Measurements from ENCODE around the gene PRRC2B. TPM values are rescaled to one million over a fixed set of nuclear protein-coding genes. Genes with fewer than 3 reads are reported as not detected.
A peak's percentile ranks its signal among the peaks of the same experiment; 100 is the strongest.

Gene PRRC2B
- 170 TPM for total RNA-seq (2021; ENCODE audit: unreplicated experiment)
- polyA plus RNA-seq (2012) = 59.0 and 60.8 TPM in 2 replicates
- Bru-seq, nascent RNA = percentile 94 among the genes with signal in this experiment
- percentile 96 among the genes with signal in this experiment for BruChase-seq, experiment 1, labeled RNA remaining after a 6-hour chase
- BruChase-seq, experiment 2, labeled RNA remaining after a 2-hour chase = percentile 95 among the genes with signal in this experiment
- long read RNA-seq, full-length matches to known transcripts = 3 of 83 reads
- long read RNA-seq, partial matches to known transcripts = 17 of 83 reads
- long read RNA-seq, other reads (novel, unspliced or antisense) = 63 of 83 reads

GRCh38 chr9:131393622-131394463, at the start of gene PRRC2B:
Gene PRRC2B, plus strand, starts transcription at chr9:131394086. Its CDS starts 36,059 bp downstream, at chr9:131430145.
- RAD21 ChIA-PET (ENCODE audit: low non-redundant PET in 1 of 2, low total read pairs in 2 of 2, uncharacterized antibody in 2 of 2, unreplicated experiment in 2 of 2) = no interaction called here

More at GRCh38 chr9:131393622-131394463, at the start of gene PRRC2B:
- ATAC-seq (peak; percentile 77), DNase-seq (ENCODE audit: low read depth, low spot score) (peak; percentile 33)
- peaks cover 45% of the 10 kb centered on the region for H3K79me2 ChIP-seq (ENCODE audit: insufficient read depth, low read length)
- intact Hi-C loops (cut with micrococcal nuclease) = no loop called here
- no peaks in the 10 kb centered on the region for H3K9me2 ChIP-seq (ENCODE audit: insufficient read depth)
- peak within 1 kb of the TSS; percentile 90 for H3K27ac ChIP-seq (ENCODE audit: low read depth, low read length)
- H3K4me1 ChIP-seq (ENCODE audit: control insufficient read depth in 1 of 2, insufficient read depth in 2 of 2, low read length in 2 of 2) = peaks cover 42 to 48% of the 10 kb centered on the region in 2 experiments
- ChIA-PET POLR2A (no interaction called here), CTCF (no interaction called here)
- no peaks in the 10 kb centered on the region; a peak in 1 of 4 replicates for H3K36me3 ChIP-seq (ENCODE audit: control insufficient read depth in 1 of 2, insufficient read depth in 2 of 2, low read length in 2 of 2)
- H4K20me1 ChIP-seq (ENCODE audit: insufficient read depth) = peaks cover 31% of the 10 kb centered on the region; the same call in 1 of the 2 replicates
- peak within 1 kb of the TSS; percentile 70 for H2AFZ ChIP-seq (ENCODE audit: low read depth, low read length, poor library complexity, severe bottlenecking)
- H3K4me2 ChIP-seq (ENCODE audit: low read length) = peak within 1 kb of the TSS; percentile 83
- peak within 1 kb of the TSS; percentile 61 to 77 for H3K4me3 ChIP-seq (replicated peaks in 1 of 2; ENCODE audit: low read depth in 1 of 2, low read length in 2 of 2)
- no peaks in the 10 kb centered on the region for H3K27me3 ChIP-seq (ENCODE audit: insufficient read depth, low read length)
- H3K9ac ChIP-seq (ENCODE audit: low read length) = peak within 1 kb of the TSS; percentile 85
- BruUV-seq (replicated peaks) = no TSS peak
- H3K9me3 ChIP-seq (ENCODE audit: control insufficient read depth in 1 of 2, insufficient read depth in 1 of 2, low read depth in 1 of 2, low read length in 2 of 2) = no peaks in the 10 kb centered on the region
- no peak for TF ChIP-seq CEBPB (IDR thresholded peaks at IDR 0.05; ENCODE audit: low read depth)
- peak; percentile 58; the same call in 1 of the 2 replicates for TF ChIP-seq MAX (IDR thresholded peaks at IDR 0.05)
- TF ChIP-seq JUND (IDR thresholded peaks at IDR 0.05) = no peak
- TF ChIP-seq RAD21 (IDR thresholded peaks at IDR 0.05; ENCODE audit: low read depth) = no peak; the same call in 1 of the 2 replicates
- no peak for TF ChIP-seq SP1 (IDR thresholded peaks at IDR 0.05; ENCODE audit: low read depth)
- no peak for TF ChIP-seq REST (IDR thresholded peaks at IDR 0.05; ENCODE audit: low read depth)
- TF ChIP-seq CTCF (IDR thresholded peaks at IDR 0.05 in 2 of 3, conservative IDR thresholded peaks at IDR 0.05 in 1 of 3; ENCODE audit: borderline replicate concordance in 1 of 3, insufficient read depth in 1 of 3, low read depth in 2 of 3, low read length in 2 of 3) = peak in 1 of 3 experiments; percentile 34; a peak in 1 of 6 replicates
- peak; percentile 54 for TF ChIP-seq YY1 (IDR thresholded peaks at IDR 0.05; ENCODE audit: extremely low read depth, insufficient replicate concordance, low read depth, low read length)
- peak; percentile 70 for TF ChIP-seq EGR1 (IDR thresholded peaks at IDR 0.05; ENCODE audit: low read depth)
- no peak for TF ChIP-seq ZNF274 (IDR thresholded peaks at IDR 0.05; ENCODE audit: low read depth, low read length)
- TF ChIP-seq TCF7L2 (IDR thresholded peaks at IDR 0.05; ENCODE audit: borderline replicate concordance, extremely low read depth, insufficient read depth, insufficient read length) = no peak
- TF ChIP-seq POLR2AphosphoS5 (IDR thresholded peaks at IDR 0.05; ENCODE audit: low read depth, low read length) = peak; percentile 84
- TF ChIP-seq POLR2A (IDR thresholded peaks at IDR 0.05; ENCODE audit: borderline replicate concordance, extremely low read depth, insufficient read depth, insufficient read length) = peak; percentile 39
- TF ChIP-seq EZH2 (IDR thresholded peaks at IDR 0.05) = no peak
- no peak for TF ChIP-seq CBX3 (IDR thresholded peaks at IDR 0.05; ENCODE audit: low read depth)
- TF ChIP-seq FOSL1 (IDR thresholded peaks at IDR 0.05; ENCODE audit: low read depth) = no peak
- no peak for TF ChIP-seq EZH2phosphoT487 (IDR thresholded peaks at IDR 0.05; ENCODE audit: borderline replicate concordance)
- no peak for TF ChIP-seq SIN3A (IDR thresholded peaks at IDR 0.05; ENCODE audit: low read depth)

All from HCT116 (cell line).